Neural cell (in vitro differentiated cells): Measurements from ENCODE around the gene PKHD1. TPM values are rescaled to one million over a fixed set of nuclear protein-coding genes. Genes with fewer than 3 reads are reported as not detected.

Experiments
- H2AFZ ChIP-seq: fragments of 200-600, 300-800 bp; sonication (generic), shearing (Covaris generic); 2 replicates; pipeline ENCODE4 v1.6.0; 2014; ENCODE audit warnings: low read depth, mild to moderate bottlenecking, antibody characterized with exemption, low read length, moderate library complexity
- H3F3A ChIP-seq: fragments of 200-600 bp; shearing (Covaris generic); 2 replicates; pipeline ENCODE4 v1.6.1; 2016; ENCODE audit warnings: mild to moderate bottlenecking, moderate library complexity, mixed read lengths, antibody characterized with exemption, low read length; ENCODE audit not compliant: insufficient read depth, poor library complexity, severe bottlenecking
- H3K27ac ChIP-seq: fragments of 200-600, 300-800 bp; sonication (generic), shearing (Covaris generic); 2 replicates; pipeline ENCODE4 v1.5.1; 2014; ENCODE audit warnings: mild to moderate bottlenecking, low read length, moderate library complexity
- H3K27me3 ChIP-seq: fragments of 300-800, 200-600 bp; sonication (generic), shearing (Covaris generic); 2 replicates; pipeline ENCODE4 v1.6.0; 2014; ENCODE audit warnings: mild to moderate bottlenecking, low read depth, low read length, moderate library complexity; ENCODE audit not compliant: insufficient read depth
- H3K36me3 ChIP-seq: fragments of 300-800, 200-600 bp; sonication (generic), shearing (Covaris generic); 2 replicates; pipeline ENCODE4 v1.5.1; 2014; ENCODE audit warnings: mild to moderate bottlenecking, antibody characterized with exemption, low read length, moderate library complexity; ENCODE audit not compliant: insufficient read depth
- H3K4me2 ChIP-seq: fragments of 300-800, 200-600 bp; sonication (generic), shearing (Covaris generic); 2 replicates; pipeline ENCODE4 v1.6.0; 2014; ENCODE audit warnings: mild to moderate bottlenecking, low read length
- H3K4me3 ChIP-seq: fragments of 300-800, 200-600 bp; sonication (generic), shearing (Covaris generic); 2 replicates; pipeline ENCODE4 v1.5.1; 2014; ENCODE audit warnings: mild to moderate bottlenecking, low read length, moderate library complexity
- H3K79me2 ChIP-seq: fragments of 200-600 bp; shearing (Covaris generic); replicated peaks from 2 replicates; pipeline ENCODE4 v1.6.0; 2014; ENCODE audit warnings: mild to moderate bottlenecking, low read length, moderate library complexity; ENCODE audit not compliant: insufficient read depth
- H3K9ac ChIP-seq: fragments of 300-800, 200-600 bp; sonication (generic), shearing (Covaris generic); 2 replicates; pipeline ENCODE4 v1.6.1; 2016; ENCODE audit warnings: mild to moderate bottlenecking, low read length, mixed read lengths
- H3K9me2 ChIP-seq: fragments of 200-600 bp; shearing (Covaris generic); 2 replicates; pipeline ENCODE4 v1.6.1; 2016; ENCODE audit warnings: mild to moderate bottlenecking, low read length, mixed read lengths; ENCODE audit not compliant: insufficient read depth
- H3K9me3 ChIP-seq: fragments of 200-600, 300-800 bp; sonication (generic), shearing (Covaris generic); 2 replicates; pipeline ENCODE4 v1.6.1; 2016; ENCODE audit warnings: mild to moderate bottlenecking, mixed run types, low read length, moderate library complexity, mixed read lengths
- H4K20me1 ChIP-seq: fragments of 200-600 bp; shearing (Covaris generic); 2 replicates; pipeline ENCODE4 v1.6.1; 2016; ENCODE audit warnings: mild to moderate bottlenecking, mixed run types; ENCODE audit not compliant: insufficient read depth
- EP300 ChIP-seq: fragments of 450-650 bp; conservative IDR thresholded peaks from 2 replicates; pipeline ENCODE4 v1.6.1; 2014; ENCODE audit warnings: antibody characterized with exemption, mild to moderate bottlenecking, moderate library complexity; ENCODE audit not compliant: poor library complexity, severe bottlenecking
- EZH2 ChIP-seq: fragments of 200-600, 300-800 bp; shearing (Covaris generic), sonication (generic); IDR thresholded peaks from 2 replicates; pipeline ENCODE4 v1.6.1; 2014; ENCODE audit warnings: antibody characterized with exemption, low read length, borderline replicate concordance, mild to moderate bottlenecking; ENCODE audit not compliant: insufficient read depth, poor library complexity, severe bottlenecking
- MXI1 ChIP-seq: fragments of 450-650 bp; conservative IDR thresholded peaks from 2 replicates; pipeline ENCODE4 v1.6.1; 2014; ENCODE audit warnings: antibody characterized with exemption, mild to moderate bottlenecking; ENCODE audit not compliant: poor library complexity, severe bottlenecking
- POLR2AphosphoS5 ChIP-seq: IDR thresholded peaks from 2 replicates; pipeline ENCODE4 v1.6.1; 2012
- RAD21 ChIP-seq: fragments of 450-650 bp; conservative IDR thresholded peaks from 2 replicates; pipeline ENCODE4 v1.6.1; 2014; ENCODE audit warnings: antibody characterized with exemption, mild to moderate bottlenecking, moderate library complexity
- SMC3 ChIP-seq: fragments of 450-650 bp; conservative IDR thresholded peaks from 2 replicates; pipeline ENCODE4 v1.6.1; 2014; ENCODE audit warnings: antibody characterized with exemption, mild to moderate bottlenecking, moderate library complexity; ENCODE audit not compliant: poor library complexity
- TAF1 ChIP-seq: IDR thresholded peaks from 2 replicates; pipeline ENCODE4 v1.6.1; 2012; ENCODE audit warnings: low read depth
- polyA plus RNA-seq: library from polyadenylated mRNA; depleted of rRNA; stranded (reverse); fragments of >200 nt; gene quantifications from 2 replicates; pipeline ENCODE4 v1.2.3, GENCODE V29; 2014
- TF ChIP-seq, protein P1 (sequence below): IDR thresholded peaks from 2 replicates; pipeline ENCODE4 v1.6.1; 2012; ENCODE audit warnings: borderline replicate concordance
- TF ChIP-seq, protein P2 (sequence below): fragments of 450-650 bp; IDR thresholded peaks from 2 replicates; pipeline ENCODE4 v1.5.1; 2014; ENCODE audit warnings: antibody characterized with exemption, mild to moderate bottlenecking, moderate library complexity; ENCODE audit not compliant: poor library complexity, severe bottlenecking

PKHD1 gene
- polyA plus RNA-seq, 1 donor from 2014 or later: not detected

DNA sequence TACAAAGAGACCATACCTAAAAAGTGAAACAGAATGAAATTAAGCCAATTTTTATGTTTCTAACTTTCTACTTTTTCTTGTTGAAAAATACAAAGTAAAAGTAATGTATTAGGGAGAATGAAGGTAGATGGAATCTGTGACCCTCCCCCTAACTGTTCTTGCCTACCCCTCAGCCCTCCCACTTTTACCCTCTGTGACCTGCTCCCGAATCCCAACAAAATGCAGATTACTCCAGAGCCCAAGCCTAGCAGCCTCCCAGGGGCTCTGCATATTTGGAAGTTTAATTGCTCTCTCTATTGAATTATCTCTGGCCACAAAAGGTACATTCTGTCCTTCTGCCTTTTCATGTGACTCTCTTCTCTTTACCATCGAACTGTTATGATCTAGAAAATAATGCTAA lies 201.5 kb downstream of the PKHD1 start:
- H4K20me1 ChIP-seq: no peaks in the 10 kb centered on the region
- H3F3A ChIP-seq: no peaks in the 10 kb centered on the region
- H3K4me3 ChIP-seq: no peak overlapping the region
- H3K4me2 ChIP-seq: no peak overlapping the region
- H3K79me2 ChIP-seq: no peaks in the 10 kb centered on the region
- no peaks in the 10 kb centered on the region for H3K9me3 ChIP-seq
- no peaks in the 10 kb centered on the region for H3K27me3 ChIP-seq
- H3K9me2 ChIP-seq: no peaks in the 10 kb centered on the region
- H3K36me3 ChIP-seq: no peaks in the 10 kb centered on the region
- no peak overlapping the region for H3K27ac ChIP-seq
- no peak overlapping the region for H2AFZ ChIP-seq
- no peak overlapping the region for H3K9ac ChIP-seq
- TF ChIP-seq EP300: no peak
- TF ChIP-seq, protein P1, sequence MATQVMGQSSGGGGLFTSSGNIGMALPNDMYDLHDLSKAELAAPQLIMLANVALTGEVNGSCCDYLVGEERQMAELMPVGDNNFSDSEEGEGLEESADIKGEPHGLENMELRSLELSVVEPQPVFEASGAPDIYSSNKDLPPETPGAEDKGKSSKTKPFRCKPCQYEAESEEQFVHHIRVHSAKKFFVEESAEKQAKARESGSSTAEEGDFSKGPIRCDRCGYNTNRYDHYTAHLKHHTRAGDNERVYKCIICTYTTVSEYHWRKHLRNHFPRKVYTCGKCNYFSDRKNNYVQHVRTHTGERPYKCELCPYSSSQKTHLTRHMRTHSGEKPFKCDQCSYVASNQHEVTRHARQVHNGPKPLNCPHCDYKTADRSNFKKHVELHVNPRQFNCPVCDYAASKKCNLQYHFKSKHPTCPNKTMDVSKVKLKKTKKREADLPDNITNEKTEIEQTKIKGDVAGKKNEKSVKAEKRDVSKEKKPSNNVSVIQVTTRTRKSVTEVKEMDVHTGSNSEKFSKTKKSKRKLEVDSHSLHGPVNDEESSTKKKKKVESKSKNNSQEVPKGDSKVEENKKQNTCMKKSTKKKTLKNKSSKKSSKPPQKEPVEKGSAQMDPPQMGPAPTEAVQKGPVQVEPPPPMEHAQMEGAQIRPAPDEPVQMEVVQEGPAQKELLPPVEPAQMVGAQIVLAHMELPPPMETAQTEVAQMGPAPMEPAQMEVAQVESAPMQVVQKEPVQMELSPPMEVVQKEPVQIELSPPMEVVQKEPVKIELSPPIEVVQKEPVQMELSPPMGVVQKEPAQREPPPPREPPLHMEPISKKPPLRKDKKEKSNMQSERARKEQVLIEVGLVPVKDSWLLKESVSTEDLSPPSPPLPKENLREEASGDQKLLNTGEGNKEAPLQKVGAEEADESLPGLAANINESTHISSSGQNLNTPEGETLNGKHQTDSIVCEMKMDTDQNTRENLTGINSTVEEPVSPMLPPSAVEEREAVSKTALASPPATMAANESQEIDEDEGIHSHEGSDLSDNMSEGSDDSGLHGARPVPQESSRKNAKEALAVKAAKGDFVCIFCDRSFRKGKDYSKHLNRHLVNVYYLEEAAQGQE: no peak
- no peak for TF ChIP-seq RAD21
- TF ChIP-seq POLR2AphosphoS5: no peak
- TF ChIP-seq SMC3: no peak
- TF ChIP-seq, protein P2, sequence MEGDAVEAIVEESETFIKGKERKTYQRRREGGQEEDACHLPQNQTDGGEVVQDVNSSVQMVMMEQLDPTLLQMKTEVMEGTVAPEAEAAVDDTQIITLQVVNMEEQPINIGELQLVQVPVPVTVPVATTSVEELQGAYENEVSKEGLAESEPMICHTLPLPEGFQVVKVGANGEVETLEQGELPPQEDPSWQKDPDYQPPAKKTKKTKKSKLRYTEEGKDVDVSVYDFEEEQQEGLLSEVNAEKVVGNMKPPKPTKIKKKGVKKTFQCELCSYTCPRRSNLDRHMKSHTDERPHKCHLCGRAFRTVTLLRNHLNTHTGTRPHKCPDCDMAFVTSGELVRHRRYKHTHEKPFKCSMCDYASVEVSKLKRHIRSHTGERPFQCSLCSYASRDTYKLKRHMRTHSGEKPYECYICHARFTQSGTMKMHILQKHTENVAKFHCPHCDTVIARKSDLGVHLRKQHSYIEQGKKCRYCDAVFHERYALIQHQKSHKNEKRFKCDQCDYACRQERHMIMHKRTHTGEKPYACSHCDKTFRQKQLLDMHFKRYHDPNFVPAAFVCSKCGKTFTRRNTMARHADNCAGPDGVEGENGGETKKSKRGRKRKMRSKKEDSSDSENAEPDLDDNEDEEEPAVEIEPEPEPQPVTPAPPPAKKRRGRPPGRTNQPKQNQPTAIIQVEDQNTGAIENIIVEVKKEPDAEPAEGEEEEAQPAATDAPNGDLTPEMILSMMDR: no peak
- TF ChIP-seq TAF1: no peak
- TF ChIP-seq EZH2: no peak
- TF ChIP-seq MXI1: no peak

GRCh38 chr6:51868591-51869355 lies 218.6 kb downstream of the PKHD1 start:
- Histone ChIP-seq H3K79me2 (no peaks in the 10 kb centered on the region), H3K9me3 (no peaks in the 10 kb centered on the region), H3K36me3 (no peaks in the 10 kb centered on the region), H3K4me3 (no peak overlapping the region), H3K27me3 (no peaks in the 10 kb centered on the region), H3K9me2 (no peaks in the 10 kb centered on the region), H3K4me2 (no peak overlapping the region), H3K9ac (no peak overlapping the region), H2AFZ (no peak overlapping the region), H3F3A (no peaks in the 10 kb centered on the region), H4K20me1 (no peaks in the 10 kb centered on the region), H3K27ac (no peak overlapping the region)
- no peak for TF ChIP-seq EP300
